ENCODE results near the gene SAMD11. TPM values are rescaled to one million over a fixed set of nuclear protein-coding genes. Genes with fewer than 3 reads are reported as not detected.
A peak's percentile ranks its signal among the peaks of the same experiment; 100 is the strongest.

SAMD11 gene
- total and polyA plus RNA-seq, 2 of the 13 experiments (the other 11 are each of a cell fraction or from before 2014, with no cell fraction given): 0.11 TPM; not detected in 1

DNA sequence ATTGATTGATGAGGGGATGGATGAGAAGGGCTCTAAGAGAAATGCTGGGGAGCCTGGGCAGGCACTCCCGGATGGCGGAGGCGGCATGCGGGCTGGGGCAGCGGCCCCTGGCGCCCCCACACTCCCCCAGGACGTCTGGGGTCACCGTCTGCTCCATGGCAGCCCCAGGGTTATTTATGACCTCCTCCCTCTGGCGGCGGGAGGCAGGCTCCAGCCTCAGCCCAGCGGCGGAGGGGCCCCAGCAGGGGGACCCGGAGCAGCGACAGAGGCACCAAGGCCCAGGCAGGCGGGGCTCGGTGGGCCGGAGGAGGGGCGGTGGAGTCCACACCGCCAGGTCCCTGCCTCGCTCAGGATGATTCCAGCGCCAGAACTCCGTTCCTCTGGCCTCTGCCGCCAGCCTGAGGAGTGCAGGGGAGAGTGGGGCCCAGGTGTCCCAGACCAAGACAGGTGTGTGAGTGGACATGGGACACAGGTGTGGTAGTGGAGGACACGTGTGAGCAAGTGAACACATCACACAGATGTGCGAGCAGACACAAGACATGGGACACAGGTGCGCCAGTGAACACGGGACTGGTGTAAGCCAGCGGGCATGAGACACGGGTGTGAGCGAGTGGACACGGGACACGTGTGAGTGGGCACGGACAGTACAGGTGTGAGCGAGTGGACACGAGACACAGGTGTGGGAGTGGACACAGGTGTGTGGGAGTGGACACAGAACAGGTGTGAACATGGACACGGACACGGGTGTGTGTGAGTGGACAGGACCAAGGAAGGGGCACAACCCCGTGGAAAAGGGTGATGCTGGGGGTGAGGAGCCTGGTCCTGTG lies 2.5 kb upstream of the SAMD11 start:
- intact Hi-C loops (cut with micrococcal nuclease; ENCODE audit: unreplicated experiment): no loop called here
- no TSS peak for BruUV-seq (replicated peaks)
- Histone ChIP-seq H3K27ac (ENCODE audit: extremely low read length, insufficient read depth, low read length) (no peak overlapping the region), H3K79me2 (ENCODE audit: insufficient read depth, low read length) (no peaks in the 10 kb centered on the region), H3K4me1 (ENCODE audit: insufficient read depth, low read length) (peaks cover 40% of the 10 kb centered on the region), H2AFZ (ENCODE audit: low read length) (no peak overlapping the region), H4K20me1 (ENCODE audit: insufficient read depth, low read length) (peaks cover 9% of the 10 kb centered on the region; the same call in 1 of the 2 replicates), H3K27me3 (ENCODE audit: control insufficient read depth in 1 of 2, insufficient read depth in 2 of 2, low read length in 2 of 2) (peaks cover 44 to 87% of the 10 kb centered on the region in 2 experiments), H3K9ac (ENCODE audit: insufficient read depth, low read depth, low read length) (no peak overlapping the region), H3K9me3 (ENCODE audit: low read length) (no peaks in the 10 kb centered on the region), H3K4me2 (ENCODE audit: low read depth, low read length) (no peak overlapping the region), H3K36me3 (replicated peaks in 1 of 2; ENCODE audit: control insufficient read depth in 1 of 2, insufficient read depth in 2 of 2, low read length in 2 of 2) (no peaks in the 10 kb centered on the region), H3K4me3 (replicated peaks in 1 of 3; ENCODE audit: insufficient read depth in 1 of 3, low read depth in 2 of 3, low read length in 3 of 3) (no peak overlapping the region; a peak in 1 of 6 replicates)
- ATAC-seq (peak; percentile 69), DNase-seq (ENCODE audit: low spot score) (peak; percentile 60), FAIRE-seq (no peak)
- POLR2A ChIA-PET: no interaction called here
- in situ Hi-C loops (cut with HindIII; ENCODE audit: extremely low pct_ligation_motif_present, low pct_unique_long_range_greater_than_20kb): no loop called here
- CTCF ChIA-PET (ENCODE audit: low intra/inter-chr PET ratio, low total read pairs): interaction anchor here (1.1 kb wide), 1 partner anchor 8 kb away, joined by 3 read pairs; no protein-coding TSS in a partner anchor
- 46% methylated on average over 17 of the region's 38 CpGs for WGBS (ENCODE audit: low lambda C conversion rate)
- TF ChIP-seq, protein P1, sequence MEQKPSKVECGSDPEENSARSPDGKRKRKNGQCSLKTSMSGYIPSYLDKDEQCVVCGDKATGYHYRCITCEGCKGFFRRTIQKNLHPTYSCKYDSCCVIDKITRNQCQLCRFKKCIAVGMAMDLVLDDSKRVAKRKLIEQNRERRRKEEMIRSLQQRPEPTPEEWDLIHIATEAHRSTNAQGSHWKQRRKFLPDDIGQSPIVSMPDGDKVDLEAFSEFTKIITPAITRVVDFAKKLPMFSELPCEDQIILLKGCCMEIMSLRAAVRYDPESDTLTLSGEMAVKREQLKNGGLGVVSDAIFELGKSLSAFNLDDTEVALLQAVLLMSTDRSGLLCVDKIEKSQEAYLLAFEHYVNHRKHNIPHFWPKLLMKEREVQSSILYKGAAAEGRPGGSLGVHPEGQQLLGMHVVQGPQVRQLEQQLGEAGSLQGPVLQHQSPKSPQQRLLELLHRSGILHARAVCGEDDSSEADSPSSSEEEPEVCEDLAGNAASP (CRISPR knock-in tag; IDR thresholded peaks at IDR 0.05; ENCODE audit: borderline replicate concordance): peak; percentile 42; the same call in 1 of the 2 replicates
- TF ChIP-seq, protein P2, sequence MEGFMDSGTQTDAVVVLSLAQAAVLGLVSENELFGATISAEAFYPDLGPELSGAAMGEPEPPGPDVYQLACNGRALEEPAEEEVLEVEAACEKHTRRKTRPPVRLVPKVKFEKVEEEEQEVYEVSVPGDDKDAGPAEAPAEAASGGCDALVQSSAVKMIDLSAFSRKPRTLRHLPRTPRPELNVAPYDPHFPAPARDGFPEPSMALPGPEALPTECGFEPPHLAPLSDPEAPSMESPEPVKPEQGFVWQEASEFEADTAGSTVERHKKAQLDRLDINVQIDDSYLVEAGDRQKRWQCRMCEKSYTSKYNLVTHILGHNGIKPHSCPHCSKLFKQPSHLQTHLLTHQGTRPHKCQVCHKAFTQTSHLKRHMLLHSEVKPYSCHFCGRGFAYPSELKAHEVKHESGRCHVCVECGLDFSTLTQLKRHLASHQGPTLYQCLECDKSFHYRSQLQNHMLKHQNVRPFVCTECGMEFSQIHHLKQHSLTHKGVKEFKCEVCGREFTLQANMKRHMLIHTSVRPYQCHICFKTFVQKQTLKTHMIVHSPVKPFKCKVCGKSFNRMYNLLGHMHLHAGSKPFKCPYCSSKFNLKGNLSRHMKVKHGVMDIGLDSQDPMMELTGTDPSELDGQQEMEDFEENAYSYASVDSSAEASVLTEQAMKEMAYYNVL (CRISPR knock-in tag; IDR thresholded peaks at IDR 0.05; ENCODE audit: borderline replicate concordance): no peak
- peak; percentile 29; the same call in 1 of the 2 replicates for TF ChIP-seq MAX (IDR thresholded peaks at IDR 0.05)
- peak in 1 of 2 experiments; percentile 41; a peak in 1 of 4 replicates for TF ChIP-seq KLF16 (CRISPR knock-in tag; IDR thresholded peaks at IDR 0.05)
- TF ChIP-seq ZNF558 (CRISPR knock-in tag; IDR thresholded peaks at IDR 0.05; ENCODE audit: borderline replicate concordance): 0 out of 2 replicates have a peak, but pooled peaks have one; percentile 41
- TF ChIP-seq ATF2 (CRISPR knock-in tag; IDR thresholded peaks at IDR 0.05): no peak
- no peak for TF ChIP-seq NR2F6 (IDR thresholded peaks at IDR 0.05)
- peak; percentile 41; the same call in 1 of the 2 replicates for TF ChIP-seq NR2F6 (CRISPR knock-in tag; IDR thresholded peaks at IDR 0.05)
- TF ChIP-seq ZNF34 (CRISPR knock-in tag; IDR thresholded peaks at IDR 0.05; ENCODE audit: borderline replicate concordance): no peak
- no peak for TF ChIP-seq ZNF646 (CRISPR knock-in tag; IDR thresholded peaks at IDR 0.05)
- no peak for TF ChIP-seq KLF11 (CRISPR knock-in tag; IDR thresholded peaks at IDR 0.05)

Measured in HepG2 (cell line).